WTC11 (cell line): Measurements from ENCODE around the gene RADX. TPM values are rescaled to one million over a fixed set of nuclear protein-coding genes. Genes with fewer than 3 reads are reported as not detected.

Source experiments
- ATAC-seq: fragments of 200-7000 bp; cut with Tn5 transposase; 2 replicates; pipeline ENCODE4 v1.10.0; 2021; ENCODE audit warnings: mild to moderate bottlenecking, moderate library complexity
- CTCF ChIA-PET: fragments of 300-600 bp; sonication (Branson Sonifier 250); formaldehyde crosslinking; loops from one replicate; lab custom pipeline; 2021; ENCODE audit warnings: antibody characterized with exemption; lab: Charles Lee
- POLR2A ChIA-PET: fragments of 350-600 bp; sonication (Branson Sonifier 250); formaldehyde crosslinking; loops from one replicate; lab custom pipeline; 2021; ENCODE audit warnings: antibody characterized with exemption; lab: Charles Lee
- DNase-seq: peaks from one replicate; pipeline ENCODE4 v3.0.0; 2021; ENCODE audit warnings: low spot score
- H3K27ac Mint-ChIP-seq: 2 replicates; pipeline ENCODE4 v1.8.0; 2021; ENCODE audit warnings: mixed read lengths
- H3K27me3 Mint-ChIP-seq: 2 replicates; pipeline ENCODE4 v1.8.0; 2021; ENCODE audit warnings: low read depth, mild to moderate bottlenecking, moderate library complexity, mixed read lengths
- H3K36me3 Mint-ChIP-seq: 2 replicates; pipeline ENCODE4 v1.8.0; 2021; ENCODE audit warnings: mixed read lengths
- H3K4me1 Mint-ChIP-seq: 2 replicates; pipeline ENCODE4 v1.8.0; 2022; ENCODE audit warnings: mixed read lengths
- H3K4me3 Mint-ChIP-seq: 2 replicates; pipeline ENCODE4 v1.8.0; 2021; ENCODE audit warnings: mild to moderate bottlenecking, moderate library complexity, mixed read lengths
- H3K9me3 Mint-ChIP-seq: 2 replicates; pipeline ENCODE4 v1.8.0; 2021; ENCODE audit warnings: mixed read lengths
- FOXJ3 ChIP-seq: sonication (generic); formaldehyde crosslinking; IDR thresholded peaks from 2 replicates; pipeline ENCODE4 v1.9.0; 2021; ENCODE audit warnings: missing genetic modification reagents, mild to moderate bottlenecking, borderline replicate concordance
- GABPB1 ChIP-seq: sonication (generic); formaldehyde crosslinking; IDR thresholded peaks from 2 replicates; pipeline ENCODE4 v1.8.1; 2023; ENCODE audit warnings: mild to moderate bottlenecking, missing genetic modification reagents
- JUN ChIP-seq: sonication (generic); formaldehyde crosslinking; IDR thresholded peaks from 2 replicates; pipeline ENCODE4 v1.8.0; 2023; ENCODE audit warnings: mild to moderate bottlenecking, missing genetic modification reagents
- KAT7 ChIP-seq: sonication (generic); formaldehyde crosslinking; IDR thresholded peaks from 2 replicates; pipeline ENCODE4 v1.8.1; 2023; ENCODE audit warnings: missing genetic modification reagents, mild to moderate bottlenecking, borderline replicate concordance
- NFATC4 ChIP-seq: fragments of 250-450 bp; sonication (Bioruptor Pico); IDR thresholded peaks from 2 replicates; pipeline ENCODE4 v1.9.0; 2021; ENCODE audit warnings: mild to moderate bottlenecking
- PRRX2 ChIP-seq: fragments of 250-450 bp; sonication (Bioruptor Pico); IDR thresholded peaks from 2 replicates; pipeline ENCODE4 v1.8.0; 2021; ENCODE audit warnings: mild to moderate bottlenecking
- TEAD1 ChIP-seq: sonication (generic); formaldehyde crosslinking; IDR thresholded peaks from 2 replicates; pipeline ENCODE4 v1.8.0; 2022; ENCODE audit warnings: mild to moderate bottlenecking, missing genetic modification reagents
- ZNF232 ChIP-seq: sonication (generic); formaldehyde crosslinking; IDR thresholded peaks from 2 replicates; pipeline ENCODE4 v1.8.0; 2022; ENCODE audit warnings: mild to moderate bottlenecking, missing genetic modification reagents
- ZNF317 ChIP-seq: sonication (generic); formaldehyde crosslinking; IDR thresholded peaks from 2 replicates; pipeline ENCODE4 v1.8.1; 2023; ENCODE audit warnings: low read depth, mild to moderate bottlenecking, moderate library complexity, missing genetic modification reagents, borderline replicate concordance
- ZNF396 ChIP-seq: fragments of 250-450 bp; sonication (Bioruptor Pico); IDR thresholded peaks from 2 replicates; pipeline ENCODE4 v1.8.0; 2021; ENCODE audit warnings: mild to moderate bottlenecking, moderate library complexity, borderline replicate concordance
- ZNF423 ChIP-seq: fragments of 250-450 bp; sonication (Bioruptor Pico); IDR thresholded peaks from 2 replicates; pipeline ENCODE4 v2.1.2; 2022; ENCODE audit warnings: mild to moderate bottlenecking, moderate library complexity
- total RNA-seq: library from RNA; stranded (reverse); gene quantifications from 3 replicates; pipeline ENCODE4 v1.2.3, GENCODE V29; 2021
- TF ChIP-seq, protein P1 (sequence below): fragments of 250-450 bp; sonication (Bioruptor Pico); IDR thresholded peaks from 2 replicates; pipeline ENCODE4 v1.9.0; 2021; ENCODE audit warnings: mild to moderate bottlenecking
- TF ChIP-seq, protein P2 (sequence below): sonication (generic); formaldehyde crosslinking; IDR thresholded peaks from 2 replicates; pipeline ENCODE4 v1.8.1; 2023; ENCODE audit warnings: mild to moderate bottlenecking, missing genetic modification reagents, moderate library complexity
- TF ChIP-seq, protein P3 (sequence below): sonication (generic); formaldehyde crosslinking; conservative IDR thresholded peaks from 2 replicates; pipeline ENCODE4 v1.8.1; 2023; ENCODE audit warnings: mild to moderate bottlenecking, low read depth, missing genetic modification reagents, moderate library complexity
- TF ChIP-seq, protein P4 (sequence below): fragments of 250-450 bp; sonication (Bioruptor Pico); IDR thresholded peaks from 2 replicates; pipeline ENCODE4 v1.8.0; 2021; ENCODE audit warnings: mild to moderate bottlenecking
- TF ChIP-seq, protein P5 (sequence below): sonication (generic); formaldehyde crosslinking; IDR thresholded peaks from 2 replicates; pipeline ENCODE4 v1.8.1; 2022; ENCODE audit warnings: missing genetic modification reagents, borderline replicate concordance
- TF ChIP-seq, protein P6 (sequence below): sonication (generic); formaldehyde crosslinking; IDR thresholded peaks from 2 replicates; pipeline ENCODE4 v1.8.1; 2023; ENCODE audit warnings: mild to moderate bottlenecking, missing genetic modification reagents, borderline replicate concordance

RADX gene
- total RNA-seq, 1 experiment from 2014 or later = 4.4 TPM

DNA sequence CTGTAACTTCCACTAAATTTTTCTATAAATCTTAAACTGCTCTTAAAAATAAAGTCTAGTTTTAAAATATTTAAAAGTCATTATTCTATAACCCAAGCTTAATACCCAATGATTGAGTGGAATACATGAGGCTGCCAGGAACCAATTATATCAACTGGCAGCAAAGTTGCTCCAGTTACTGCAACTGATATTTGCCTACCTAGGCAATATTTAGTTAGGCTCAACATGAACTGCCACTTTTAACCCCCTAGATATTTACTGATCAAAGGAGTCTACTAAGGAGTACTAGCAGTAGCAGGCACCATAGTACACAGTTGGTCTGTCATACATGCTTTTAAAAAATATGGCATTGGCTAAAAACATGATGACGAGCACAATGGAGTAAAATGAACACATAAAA is 29.9 kb upstream of the RADX start (continued):
- TF ChIP-seq, protein P1, sequence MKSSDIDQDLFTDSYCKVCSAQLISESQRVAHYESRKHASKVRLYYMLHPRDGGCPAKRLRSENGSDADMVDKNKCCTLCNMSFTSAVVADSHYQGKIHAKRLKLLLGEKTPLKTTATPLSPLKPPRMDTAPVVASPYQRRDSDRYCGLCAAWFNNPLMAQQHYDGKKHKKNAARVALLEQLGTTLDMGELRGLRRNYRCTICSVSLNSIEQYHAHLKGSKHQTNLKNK (CRISPR knock-in tag) = no peak
- TF ChIP-seq FOXJ3 = no peak
- TF ChIP-seq ZNF396 = no peak
- TF ChIP-seq, protein P2, sequence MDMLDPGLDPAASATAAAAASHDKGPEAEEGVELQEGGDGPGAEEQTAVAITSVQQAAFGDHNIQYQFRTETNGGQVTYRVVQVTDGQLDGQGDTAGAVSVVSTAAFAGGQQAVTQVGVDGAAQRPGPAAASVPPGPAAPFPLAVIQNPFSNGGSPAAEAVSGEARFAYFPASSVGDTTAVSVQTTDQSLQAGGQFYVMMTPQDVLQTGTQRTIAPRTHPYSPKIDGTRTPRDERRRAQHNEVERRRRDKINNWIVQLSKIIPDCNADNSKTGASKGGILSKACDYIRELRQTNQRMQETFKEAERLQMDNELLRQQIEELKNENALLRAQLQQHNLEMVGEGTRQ (CRISPR knock-in tag) = no peak
- TF ChIP-seq NFATC4 (CRISPR knock-in tag) = no peak
- TF ChIP-seq ZNF317 (CRISPR knock-in tag) = no peak
- TF ChIP-seq, protein P3, sequence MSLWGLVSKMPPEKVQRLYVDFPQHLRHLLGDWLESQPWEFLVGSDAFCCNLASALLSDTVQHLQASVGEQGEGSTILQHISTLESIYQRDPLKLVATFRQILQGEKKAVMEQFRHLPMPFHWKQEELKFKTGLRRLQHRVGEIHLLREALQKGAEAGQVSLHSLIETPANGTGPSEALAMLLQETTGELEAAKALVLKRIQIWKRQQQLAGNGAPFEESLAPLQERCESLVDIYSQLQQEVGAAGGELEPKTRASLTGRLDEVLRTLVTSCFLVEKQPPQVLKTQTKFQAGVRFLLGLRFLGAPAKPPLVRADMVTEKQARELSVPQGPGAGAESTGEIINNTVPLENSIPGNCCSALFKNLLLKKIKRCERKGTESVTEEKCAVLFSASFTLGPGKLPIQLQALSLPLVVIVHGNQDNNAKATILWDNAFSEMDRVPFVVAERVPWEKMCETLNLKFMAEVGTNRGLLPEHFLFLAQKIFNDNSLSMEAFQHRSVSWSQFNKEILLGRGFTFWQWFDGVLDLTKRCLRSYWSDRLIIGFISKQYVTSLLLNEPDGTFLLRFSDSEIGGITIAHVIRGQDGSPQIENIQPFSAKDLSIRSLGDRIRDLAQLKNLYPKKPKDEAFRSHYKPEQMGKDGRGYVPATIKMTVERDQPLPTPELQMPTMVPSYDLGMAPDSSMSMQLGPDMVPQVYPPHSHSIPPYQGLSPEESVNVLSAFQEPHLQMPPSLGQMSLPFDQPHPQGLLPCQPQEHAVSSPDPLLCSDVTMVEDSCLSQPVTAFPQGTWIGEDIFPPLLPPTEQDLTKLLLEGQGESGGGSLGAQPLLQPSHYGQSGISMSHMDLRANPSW (CRISPR knock-in tag) = no peak

DNA sequence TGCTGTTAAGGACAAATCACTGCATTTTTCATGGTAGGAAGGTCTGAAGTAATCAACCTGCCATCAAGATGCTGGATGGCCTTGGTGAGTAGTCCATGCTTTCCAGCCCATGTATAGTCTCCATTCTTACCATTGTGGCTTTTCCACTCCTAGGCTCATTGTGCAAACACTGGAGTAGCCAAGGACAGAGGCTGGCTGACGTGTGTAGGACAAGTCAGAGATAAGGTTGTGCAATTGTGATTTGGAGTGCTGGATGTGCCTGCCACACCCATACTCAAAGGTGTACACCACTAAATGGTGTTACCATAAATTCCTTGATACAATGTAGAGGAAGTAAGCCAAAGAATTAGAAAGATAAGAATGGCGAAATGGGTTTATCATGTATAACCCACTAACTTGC is 26.3 kb upstream of the RADX start:
- H3K27me3 Mint-ChIP-seq = no peaks in the 10 kb centered on the region; the same call in 1 of the 2 replicates
- H3K9me3 Mint-ChIP-seq = no peaks in the 10 kb centered on the region
- H3K4me1 Mint-ChIP-seq = no peaks in the 10 kb centered on the region
- no peak overlapping the region for H3K4me3 Mint-ChIP-seq
- CTCF ChIA-PET = no interaction called here
- H3K27ac Mint-ChIP-seq = no peak overlapping the region
- no peak for ATAC-seq
- TF ChIP-seq, protein P4, sequence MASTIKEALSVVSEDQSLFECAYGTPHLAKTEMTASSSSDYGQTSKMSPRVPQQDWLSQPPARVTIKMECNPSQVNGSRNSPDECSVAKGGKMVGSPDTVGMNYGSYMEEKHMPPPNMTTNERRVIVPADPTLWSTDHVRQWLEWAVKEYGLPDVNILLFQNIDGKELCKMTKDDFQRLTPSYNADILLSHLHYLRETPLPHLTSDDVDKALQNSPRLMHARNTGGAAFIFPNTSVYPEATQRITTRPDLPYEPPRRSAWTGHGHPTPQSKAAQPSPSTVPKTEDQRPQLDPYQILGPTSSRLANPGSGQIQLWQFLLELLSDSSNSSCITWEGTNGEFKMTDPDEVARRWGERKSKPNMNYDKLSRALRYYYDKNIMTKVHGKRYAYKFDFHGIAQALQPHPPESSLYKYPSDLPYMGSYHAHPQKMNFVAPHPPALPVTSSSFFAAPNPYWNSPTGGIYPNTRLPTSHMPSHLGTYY = no peak
- TF ChIP-seq, all 79 proteins: peak for 0
- POLR2A ChIA-PET = no interaction called here
- DNase-seq = no peak
- H3K36me3 Mint-ChIP-seq = no peaks in the 10 kb centered on the region

DNA sequence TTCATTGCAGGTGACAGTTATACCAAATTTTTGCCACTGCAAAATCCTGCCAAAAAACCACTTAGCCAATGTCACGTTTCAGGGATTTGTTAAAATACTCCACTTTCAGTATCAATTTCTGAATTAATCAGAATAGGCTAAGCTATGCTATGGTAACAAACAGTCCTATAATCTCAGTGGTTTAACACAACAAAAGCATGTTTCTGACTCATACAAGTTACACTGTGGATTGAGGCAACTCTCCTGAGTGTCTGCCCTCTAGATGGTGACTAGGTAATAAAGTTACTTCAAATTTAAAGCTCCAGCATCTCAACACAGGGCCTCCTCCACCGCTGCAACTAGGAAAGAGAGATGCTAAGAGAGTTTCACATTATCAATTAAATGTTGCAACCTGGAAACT is 23.0 kb upstream of the RADX start:
- ChIA-PET CTCF (interaction anchor here (0.5 kb wide), 1 partner anchor 108 kb away, joined by 3 read pairs; no protein-coding TSS in a partner anchor), POLR2A (no interaction called here)
- no peak for ATAC-seq
- Mint-ChIP-seq H3K36me3 (no peaks in the 10 kb centered on the region), H3K27me3 (no peaks in the 10 kb centered on the region; the same call in 1 of the 2 replicates), H3K4me3 (no peak overlapping the region), H3K27ac (no peak overlapping the region), H3K9me3 (no peaks in the 10 kb centered on the region), H3K4me1 (no peaks in the 10 kb centered on the region)
- DNase-seq = no peak
- TF ChIP-seq, protein P2 (CRISPR knock-in tag) = no peak
- TF ChIP-seq KAT7 (CRISPR knock-in tag) = no peak
- TF ChIP-seq JUN = no peak
- TF ChIP-seq, protein P5, sequence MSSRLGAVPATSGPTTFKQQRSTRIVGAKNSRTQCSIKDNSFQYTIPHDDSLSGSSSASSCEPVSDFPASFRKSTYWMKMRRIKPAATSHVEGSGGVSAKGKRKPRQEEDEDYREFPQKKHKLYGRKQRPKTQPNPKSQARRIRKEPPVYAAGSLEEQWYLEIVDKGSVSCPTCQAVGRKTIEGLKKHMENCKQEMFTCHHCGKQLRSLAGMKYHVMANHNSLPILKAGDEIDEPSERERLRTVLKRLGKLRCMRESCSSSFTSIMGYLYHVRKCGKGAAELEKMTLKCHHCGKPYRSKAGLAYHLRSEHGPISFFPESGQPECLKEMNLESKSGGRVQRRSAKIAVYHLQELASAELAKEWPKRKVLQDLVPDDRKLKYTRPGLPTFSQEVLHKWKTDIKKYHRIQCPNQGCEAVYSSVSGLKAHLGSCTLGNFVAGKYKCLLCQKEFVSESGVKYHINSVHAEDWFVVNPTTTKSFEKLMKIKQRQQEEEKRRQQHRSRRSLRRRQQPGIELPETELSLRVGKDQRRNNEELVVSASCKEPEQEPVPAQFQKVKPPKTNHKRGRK (CRISPR knock-in tag) = no peak
- TF ChIP-seq TEAD1 (CRISPR knock-in tag) = no peak
- no peak for TF ChIP-seq ZNF232 (CRISPR knock-in tag)
- TF ChIP-seq FOXJ3 = no peak
- TF ChIP-seq ZNF423 = no peak
- TF ChIP-seq PRRX2 = no peak
- TF ChIP-seq, protein P6, sequence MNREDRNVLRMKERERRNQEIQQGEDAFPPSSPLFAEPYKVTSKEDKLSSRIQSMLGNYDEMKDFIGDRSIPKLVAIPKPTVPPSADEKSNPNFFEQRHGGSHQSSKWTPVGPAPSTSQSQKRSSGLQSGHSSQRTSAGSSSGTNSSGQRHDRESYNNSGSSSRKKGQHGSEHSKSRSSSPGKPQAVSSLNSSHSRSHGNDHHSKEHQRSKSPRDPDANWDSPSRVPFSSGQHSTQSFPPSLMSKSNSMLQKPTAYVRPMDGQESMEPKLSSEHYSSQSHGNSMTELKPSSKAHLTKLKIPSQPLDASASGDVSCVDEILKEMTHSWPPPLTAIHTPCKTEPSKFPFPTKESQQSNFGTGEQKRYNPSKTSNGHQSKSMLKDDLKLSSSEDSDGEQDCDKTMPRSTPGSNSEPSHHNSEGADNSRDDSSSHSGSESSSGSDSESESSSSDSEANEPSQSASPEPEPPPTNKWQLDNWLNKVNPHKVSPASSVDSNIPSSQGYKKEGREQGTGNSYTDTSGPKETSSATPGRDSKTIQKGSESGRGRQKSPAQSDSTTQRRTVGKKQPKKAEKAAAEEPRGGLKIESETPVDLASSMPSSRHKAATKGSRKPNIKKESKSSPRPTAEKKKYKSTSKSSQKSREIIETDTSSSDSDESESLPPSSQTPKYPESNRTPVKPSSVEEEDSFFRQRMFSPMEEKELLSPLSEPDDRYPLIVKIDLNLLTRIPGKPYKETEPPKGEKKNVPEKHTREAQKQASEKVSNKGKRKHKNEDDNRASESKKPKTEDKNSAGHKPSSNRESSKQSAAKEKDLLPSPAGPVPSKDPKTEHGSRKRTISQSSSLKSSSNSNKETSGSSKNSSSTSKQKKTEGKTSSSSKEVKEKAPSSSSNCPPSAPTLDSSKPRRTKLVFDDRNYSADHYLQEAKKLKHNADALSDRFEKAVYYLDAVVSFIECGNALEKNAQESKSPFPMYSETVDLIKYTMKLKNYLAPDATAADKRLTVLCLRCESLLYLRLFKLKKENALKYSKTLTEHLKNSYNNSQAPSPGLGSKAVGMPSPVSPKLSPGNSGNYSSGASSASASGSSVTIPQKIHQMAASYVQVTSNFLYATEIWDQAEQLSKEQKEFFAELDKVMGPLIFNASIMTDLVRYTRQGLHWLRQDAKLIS (CRISPR knock-in tag) = no peak
- no peak for TF ChIP-seq GABPB1
